ENCODE results near the gene HOOK2.
A peak's percentile ranks its signal among the peaks of the same experiment; 100 is the strongest.

The HOOK2 gene

GRCh38 chr19:12796146-12797071 lies 21.1 kb upstream of the HOOK2 start:
- DNase-seq (ENCODE audit: low spot score), result peak; percentile 74
- TF ChIP-seq CTCF (IDR thresholded peaks at IDR 0.05; ENCODE audit: extremely low read depth, missing control alignments), result peak; percentile 95

- no peak for DNase-seq (ENCODE audit: low spot score)
- TF ChIP-seq CTCF (IDR thresholded peaks at IDR 0.05; ENCODE audit: extremely low read depth, missing control alignments), result no peak
Observed at GRCh38 chr19:12794971-12795381, 19.6 kb upstream of the HOOK2 start.

- no peak for TF ChIP-seq CTCF (IDR thresholded peaks at IDR 0.05; ENCODE audit: extremely low read depth, missing control alignments)
- no peak for DNase-seq (ENCODE audit: low spot score)
Observed at GRCh38 chr19:12794196-12794941, 19.0 kb upstream of the HOOK2 start.

- peak; percentile 4 for TF ChIP-seq CTCF (IDR thresholded peaks at IDR 0.05; ENCODE audit: extremely low read depth, missing control alignments)
- peak; percentile 97 for DNase-seq (ENCODE audit: low spot score)
Observed at GRCh38 chr19:12793290-12794195, 18.2 kb upstream of the HOOK2 start.

- DNase-seq (ENCODE audit: low spot score), result no peak
Observed at GRCh38 chr19:12792853-12793289, 17.5 kb upstream of the HOOK2 start.

More at GRCh38 chr19:12792853-12793289, 17.5 kb upstream of the HOOK2 start:
- no peak for TF ChIP-seq CTCF (IDR thresholded peaks at IDR 0.05; ENCODE audit: extremely low read depth, missing control alignments)

All from GM20000 (cell line).